ENCODE results near the gene PHC2. TPM values are rescaled to one million over a fixed set of nuclear protein-coding genes. Genes with fewer than 3 reads are reported as not detected.

Gene PHC2
- total RNA-seq, 2 experiments from 2014 or later, result 37.7 to 39.5 TPM

- no peaks in the 10 kb centered on the region for H3K4me1 ChIP-seq (ENCODE audit: insufficient read depth, low read length)
- H3K4me3 ChIP-seq (ENCODE audit: low read length), result no peak overlapping the region
- Mint-ChIP-seq H3K27me3 (no peaks in the 10 kb centered on the region), H3K27ac (no peak overlapping the region), H3K4me3 (no peak overlapping the region), H3K36me3 (ENCODE audit: low read depth) (peaks cover 92% of the 10 kb centered on the region), H3K4me1 (ENCODE audit: low read depth) (no peaks in the 10 kb centered on the region), H3K9me3 (no peaks in the 10 kb centered on the region)
- no peak for TF ChIP-seq CTCF (IDR thresholded peaks at IDR 0.05)
- no peaks in the 10 kb centered on the region for H3K9me3 ChIP-seq (ENCODE audit: control insufficient read depth in 1 of 2, insufficient read depth in 1 of 2, low read length in 2 of 2)
- no peaks in the 10 kb centered on the region for H3K27me3 ChIP-seq (ENCODE audit: control insufficient read depth in 1 of 2, insufficient read depth in 2 of 2, low read length in 2 of 2)
- ChIA-PET POLR2A (no interaction called here), CTCF (interaction anchor here (2.1 kb wide), 1 partner anchor 31 kb away, joined by 6 read pairs; no protein-coding TSS in a partner anchor)
- peaks cover 88% of the 10 kb centered on the region for H3K36me3 ChIP-seq (ENCODE audit: insufficient read depth, low read length)
- H3K27ac ChIP-seq (ENCODE audit: low read depth in 1 of 2, low read length in 2 of 2), result no peak overlapping the region
- intact Hi-C loops (cut with DNase I, micrococcal nuclease), result no loop called here
- DNase-seq (no peak), ATAC-seq (ENCODE audit: poor library complexity) (no peak)
These were observed 104.1 kb downstream of the PHC2 start for GRCh38 chr1:33326785-33327184.

- H3K27me3 ChIP-seq (ENCODE audit: control insufficient read depth in 1 of 2, insufficient read depth in 2 of 2, low read length in 2 of 2), result no peaks in the 10 kb centered on the region
- no peaks in the 10 kb centered on the region for H3K4me1 Mint-ChIP-seq (ENCODE audit: low read depth)
- H3K4me1 ChIP-seq (ENCODE audit: insufficient read depth, low read length), result no peaks in the 10 kb centered on the region
- no peak for TF ChIP-seq CTCF (IDR thresholded peaks at IDR 0.05)
- peaks cover 0 to 3% of the 10 kb centered on the region in 2 experiments for H3K9me3 ChIP-seq (ENCODE audit: control insufficient read depth in 1 of 2, insufficient read depth in 1 of 2, low read length in 2 of 2)
- no peak overlapping the region for H3K4me3 Mint-ChIP-seq
- CTCF ChIA-PET, result interaction anchor here (2.1 kb wide), 1 partner anchor 29 kb away, joined by 6 read pairs; no protein-coding TSS in a partner anchor
- intact Hi-C loops (cut with DNase I, micrococcal nuclease), result no loop called here
- H3K4me3 ChIP-seq (ENCODE audit: low read length), result no peak overlapping the region
- no peak overlapping the region for H3K27ac ChIP-seq (ENCODE audit: low read depth in 1 of 2, low read length in 2 of 2)
- peaks cover 75% of the 10 kb centered on the region for H3K36me3 Mint-ChIP-seq (ENCODE audit: low read depth)
- POLR2A ChIA-PET, result no interaction called here
- no peaks in the 10 kb centered on the region for H3K9me3 Mint-ChIP-seq
- no peak overlapping the region for H3K27ac Mint-ChIP-seq
- DNase-seq (no peak), ATAC-seq (ENCODE audit: poor library complexity) (no peak)
- H3K27me3 Mint-ChIP-seq, result no peaks in the 10 kb centered on the region
- H3K36me3 ChIP-seq (ENCODE audit: insufficient read depth, low read length), result peaks cover 70% of the 10 kb centered on the region
These were observed 106.0 kb downstream of the PHC2 start for GRCh38 chr1:33324677-33325575.

- H3K9me3 ChIP-seq (ENCODE audit: control insufficient read depth in 1 of 2, insufficient read depth in 1 of 2, low read length in 2 of 2), result peaks cover 0 to 3% of the 10 kb centered on the region in 2 experiments
- ChIA-PET CTCF (no interaction called here), POLR2A (no interaction called here)
- ATAC-seq (ENCODE audit: poor library complexity) (no peak), DNase-seq (no peak)
- no peaks in the 10 kb centered on the region for H3K9me3 Mint-ChIP-seq
- no peak overlapping the region for H3K4me3 ChIP-seq (ENCODE audit: low read length)
- intact Hi-C loops (cut with DNase I, micrococcal nuclease), result no loop called here
- H3K27me3 ChIP-seq (ENCODE audit: control insufficient read depth in 1 of 2, insufficient read depth in 2 of 2, low read length in 2 of 2), result no peaks in the 10 kb centered on the region
- H3K36me3 ChIP-seq (ENCODE audit: insufficient read depth, low read length), result peaks cover 60% of the 10 kb centered on the region
- H3K27ac Mint-ChIP-seq, result no peak overlapping the region
- H3K27ac ChIP-seq (ENCODE audit: low read depth in 1 of 2, low read length in 2 of 2), result no peak overlapping the region
- H3K4me1 ChIP-seq (ENCODE audit: insufficient read depth, low read length), result no peaks in the 10 kb centered on the region
- no peaks in the 10 kb centered on the region for H3K27me3 Mint-ChIP-seq
- no peak overlapping the region for H3K4me3 Mint-ChIP-seq
- TF ChIP-seq CTCF (IDR thresholded peaks at IDR 0.05), result no peak
- no peaks in the 10 kb centered on the region for H3K4me1 Mint-ChIP-seq (ENCODE audit: low read depth)
- peaks cover 65% of the 10 kb centered on the region for H3K36me3 Mint-ChIP-seq (ENCODE audit: low read depth)
These were observed 107.0 kb downstream of the PHC2 start for GRCh38 chr1:33323663-33324477.

Data from CD4-positive, alpha-beta T cell (primary cell).